RCC 7860 (cell line): ENCODE results near the gene DFFB.

Experiments
- DNase-seq: peaks from one replicate; pipeline ENCODE4 v3.0.0-alpha.2; 2015; ENCODE audit warnings: low spot score
- FAIRE-seq: peaks from 2 replicates; lab custom pipeline; 2012; peaks lifted over from hg19 to GRCh38; lab: Jason Lieb, UNC

DFFB gene

GRCh38 chr1:3869751-3870301, 12.6 kb downstream of the DFFB start:
- FAIRE-seq = no peak
- DNase-seq = no peak

GRCh38 chr1:3871451-3871805, 14.2 kb downstream of the DFFB start:
- DNase-seq = no peak
- FAIRE-seq = no peak

- DNase-seq (no peak), FAIRE-seq (no peak)
These were observed 15.3 kb downstream of the DFFB start for GRCh38 chr1:3872546-3872945.

- DNase-seq = no peak
- FAIRE-seq = no peak
These were observed 17.5 kb downstream of the DFFB start for GRCh38 chr1:3874736-3875135.

- DNase-seq (no peak), FAIRE-seq (no peak)
These were observed 19.4 kb downstream of the DFFB start for GRCh38 chr1:3876716-3877115.

GRCh38 chr1:3879099-3879498, 21.8 kb downstream of the DFFB start:
- no peak for FAIRE-seq

GRCh38 chr1:3879787-3880428, 22.6 kb downstream of the DFFB start:
- DNase-seq (no peak), FAIRE-seq (no peak)

More at GRCh38 chr1:3879099-3879498, 21.8 kb downstream of the DFFB start:
- DNase-seq = no peak

GRCh38 chr1:3880429-3881192, 23.3 kb downstream of the DFFB start:
- FAIRE-seq (no peak), DNase-seq (no peak)

GRCh38 chr1:3881193-3881480, 23.9 kb downstream of the DFFB start:
- FAIRE-seq = no peak
- no peak for DNase-seq

- DNase-seq = no peak
These were observed 26.1 kb downstream of the DFFB start for GRCh38 chr1:3883194-3883925.

GRCh38 chr1:3884966-3885365, 27.7 kb downstream of the DFFB start:
- DNase-seq (no peak), FAIRE-seq (no peak)

More at GRCh38 chr1:3883194-3883925, 26.1 kb downstream of the DFFB start:
- no peak for FAIRE-seq

- DNase-seq = no peak
- FAIRE-seq = no peak
These were observed 28.3 kb downstream of the DFFB start for GRCh38 chr1:3885611-3886010.

GRCh38 chr1:3886106-3886670, 28.9 kb downstream of the DFFB start:
- FAIRE-seq (no peak), DNase-seq (no peak)

- DNase-seq (no peak), FAIRE-seq (no peak)
These were observed 29.4 kb downstream of the DFFB start for GRCh38 chr1:3886691-3887090.

- FAIRE-seq (no peak), DNase-seq (no peak)
These were observed 31.0 kb downstream of the DFFB start for GRCh38 chr1:3888301-3888700.

- DNase-seq (no peak), FAIRE-seq (no peak)
These were observed 32.7 kb downstream of the DFFB start for GRCh38 chr1:3889936-3890335.

- DNase-seq (no peak), FAIRE-seq (no peak)
These were observed 33.4 kb downstream of the DFFB start for GRCh38 chr1:3890389-3891328.

GRCh38 chr1:3891329-3891865, 34.1 kb downstream of the DFFB start:
- FAIRE-seq (no peak), DNase-seq (no peak)

GRCh38 chr1:3892748-3893147, 35.5 kb downstream of the DFFB start:
- DNase-seq (no peak), FAIRE-seq (no peak)

GRCh38 chr1:3893190-3893589, 35.9 kb downstream of the DFFB start:
- DNase-seq = no peak
- FAIRE-seq = no peak
